ENCODE measurements around the gene PRPSAP1.
"Not testable (repeated sequence)": the region's sequence is repeated elsewhere in the genome, so short reads cannot be mapped to it uniquely, and the experiment has no call there.

PRPSAP1 gene

DNA sequence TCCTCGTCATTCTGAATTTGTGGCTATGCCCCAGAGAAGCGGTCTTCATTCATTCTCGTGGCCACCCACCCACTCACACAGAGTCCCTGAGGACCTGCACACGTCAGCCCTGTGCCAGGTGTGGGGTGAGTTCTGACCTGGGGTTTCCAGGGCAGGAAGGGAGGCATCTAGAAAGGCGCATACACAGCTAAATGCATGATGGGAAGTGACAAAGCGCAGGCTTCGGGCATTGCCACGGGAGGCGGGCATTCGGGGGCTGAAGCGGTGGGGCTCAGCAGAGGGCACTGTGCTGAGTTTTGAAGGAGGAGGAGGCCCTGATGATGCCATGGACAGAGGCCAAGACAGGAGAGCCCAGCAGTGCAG, 77.7 kb downstream of the PRPSAP1 start:
- DNase-seq = no peak

DNA sequence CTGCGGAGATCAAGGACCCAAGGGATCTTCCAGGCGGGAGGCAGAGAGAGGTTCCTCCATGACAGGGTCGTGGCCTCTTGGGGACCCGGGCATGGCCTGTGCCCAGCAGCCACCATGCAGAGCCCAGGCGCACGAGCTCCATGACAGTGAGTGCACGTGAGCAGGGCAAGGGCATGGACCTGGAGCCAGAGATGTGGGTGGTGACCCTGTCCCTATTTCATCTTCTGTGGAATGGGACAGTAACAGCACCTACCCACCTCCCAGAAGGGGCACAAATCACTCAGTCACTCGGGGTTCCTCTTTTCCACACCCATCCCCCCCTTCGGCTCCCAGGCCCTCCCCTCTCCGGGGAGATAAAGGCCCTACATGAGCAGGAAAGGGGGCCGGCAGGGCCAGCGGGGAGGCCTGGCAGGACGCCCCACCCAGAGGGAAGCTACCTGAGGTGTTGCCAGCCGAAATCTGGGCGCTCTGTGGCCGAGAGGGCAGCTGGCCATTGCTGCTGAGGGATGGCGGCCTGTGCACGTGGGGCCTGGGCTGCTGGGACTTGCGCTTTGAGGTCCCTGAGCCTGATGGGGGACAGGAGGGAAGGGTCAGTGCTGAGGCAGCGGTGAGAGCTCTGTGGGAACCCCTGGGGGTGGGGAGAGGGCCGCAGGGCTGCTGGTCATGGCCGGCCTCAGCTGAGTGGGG, 78.2 kb downstream of the PRPSAP1 start:
- no peak for DNase-seq

- no peak for DNase-seq
These were observed 79.4 kb downstream of the PRPSAP1 start for GRCh38 chr17:76274112-76274956.

DNA sequence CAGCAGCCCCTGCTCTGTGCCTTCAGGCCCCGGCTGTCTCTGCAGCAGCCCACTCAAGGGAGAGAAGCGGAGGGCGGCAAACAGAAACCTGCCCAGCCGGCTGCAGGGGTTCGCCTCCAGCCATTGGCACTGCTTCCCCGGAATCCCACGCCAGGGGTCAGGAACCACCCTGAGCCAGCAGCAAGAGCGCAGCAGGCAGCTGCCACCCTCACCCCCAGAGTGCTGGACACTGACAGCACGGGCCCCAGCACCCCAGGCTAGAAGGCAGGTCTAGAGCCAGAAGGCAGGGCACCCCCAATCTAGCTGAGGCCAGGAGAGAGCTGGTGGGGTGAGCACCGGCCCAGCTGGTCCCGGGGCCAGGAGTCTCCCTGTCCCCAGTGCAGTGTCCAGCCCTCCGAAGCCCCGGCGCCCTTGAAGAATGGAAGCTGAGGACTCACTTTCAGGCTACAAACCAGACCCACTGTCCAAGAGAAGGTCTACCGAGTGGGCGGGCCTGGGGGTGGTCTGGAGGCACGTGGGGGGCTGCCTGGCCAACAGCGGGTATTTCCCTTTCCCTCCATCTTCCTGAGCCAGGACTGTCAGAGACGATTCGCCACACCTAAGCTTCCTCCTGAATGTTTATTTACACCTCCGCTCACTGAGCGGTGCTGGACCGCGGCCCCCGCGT, 80.1 kb downstream of the PRPSAP1 start:
- DNase-seq = no peak

DNA sequence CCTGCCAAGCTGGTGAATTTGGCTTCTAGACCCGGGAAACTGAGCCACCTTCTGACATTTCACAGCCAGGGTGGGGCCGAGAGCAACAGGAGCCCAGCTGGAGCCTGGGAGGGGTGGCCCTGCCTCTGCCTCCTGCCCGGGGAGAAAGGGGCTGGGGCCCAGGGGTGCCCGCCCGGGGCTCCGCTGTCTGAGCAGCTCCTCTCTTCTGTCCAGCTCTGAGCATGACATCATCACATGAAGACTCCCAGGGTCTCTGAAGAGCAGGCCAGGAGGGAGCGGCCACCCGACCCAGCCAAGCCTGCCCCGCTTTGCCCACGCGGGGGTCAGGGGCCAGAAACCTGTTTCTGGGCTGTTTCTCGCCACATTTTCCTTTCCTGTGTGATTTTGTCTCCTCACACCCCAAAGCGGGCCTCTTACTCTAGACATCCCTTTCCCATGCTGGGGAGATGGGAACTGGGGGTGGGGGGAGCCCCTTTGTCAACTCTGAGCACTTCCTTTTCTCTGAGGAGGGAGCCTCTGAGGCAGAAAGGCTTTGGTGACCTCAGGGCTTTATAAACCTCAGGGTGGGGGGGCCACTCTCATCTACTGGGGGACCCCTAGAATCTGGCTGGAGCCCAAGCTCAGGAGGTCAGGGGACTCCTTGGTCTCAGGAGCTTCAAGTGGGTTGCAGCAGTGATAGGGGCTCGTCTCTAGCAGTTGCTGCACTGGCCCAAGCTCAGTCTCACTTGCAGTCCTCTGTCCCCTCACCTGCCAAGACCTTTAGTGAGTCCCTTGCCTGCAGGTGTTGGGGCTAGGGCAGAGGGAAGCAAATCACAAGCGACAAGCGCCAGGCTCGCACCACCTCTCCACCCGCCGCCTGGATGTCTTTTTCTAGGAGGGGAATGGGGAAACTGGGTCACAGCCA, 80.9 kb downstream of the PRPSAP1 start:
- DNase-seq = no peak

DNA sequence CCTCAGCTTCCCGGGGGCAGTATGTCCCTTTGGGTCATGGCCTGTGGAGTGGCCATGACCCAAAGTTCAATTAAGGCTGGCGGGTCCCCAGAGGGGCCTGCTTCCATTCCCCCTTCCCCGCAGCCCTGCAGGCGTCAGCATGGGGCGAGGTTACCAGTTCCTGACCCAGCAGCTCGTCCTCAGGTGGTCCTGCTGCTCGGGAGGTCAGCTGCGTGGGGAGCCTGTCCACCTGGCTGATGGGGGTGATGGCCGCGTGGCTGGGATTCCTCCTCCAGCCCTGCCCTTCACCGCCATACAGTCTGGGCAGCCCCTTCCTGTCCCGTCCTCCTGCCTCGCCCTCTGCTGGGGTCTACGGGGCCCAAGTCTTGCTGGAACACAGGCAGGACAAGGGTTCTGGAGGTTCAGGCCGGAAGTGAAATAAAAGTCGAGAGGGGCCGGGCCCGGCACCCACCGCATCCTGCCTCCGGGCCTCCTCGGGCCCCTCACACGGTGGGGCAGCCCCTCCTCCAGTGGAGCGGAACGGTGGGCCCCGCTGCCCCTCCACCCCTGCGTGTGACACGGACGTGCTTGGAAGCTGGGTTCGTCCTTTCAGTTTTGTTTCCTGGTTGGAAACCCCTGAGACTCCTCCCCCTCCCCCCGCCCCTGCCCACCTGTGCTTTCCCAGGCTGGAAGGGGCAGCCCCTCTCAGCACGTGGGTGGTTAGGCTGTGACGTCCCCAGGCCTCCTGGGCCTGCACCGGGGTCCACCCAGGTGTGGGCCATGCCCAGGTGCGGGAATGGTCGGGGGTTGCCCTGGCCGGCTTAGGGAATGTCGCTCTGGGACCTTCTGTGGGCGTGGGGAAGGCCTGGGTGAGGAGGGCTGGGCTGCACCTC, 81.8 kb downstream of the PRPSAP1 start:
- peak; percentile 51 for DNase-seq

DNA sequence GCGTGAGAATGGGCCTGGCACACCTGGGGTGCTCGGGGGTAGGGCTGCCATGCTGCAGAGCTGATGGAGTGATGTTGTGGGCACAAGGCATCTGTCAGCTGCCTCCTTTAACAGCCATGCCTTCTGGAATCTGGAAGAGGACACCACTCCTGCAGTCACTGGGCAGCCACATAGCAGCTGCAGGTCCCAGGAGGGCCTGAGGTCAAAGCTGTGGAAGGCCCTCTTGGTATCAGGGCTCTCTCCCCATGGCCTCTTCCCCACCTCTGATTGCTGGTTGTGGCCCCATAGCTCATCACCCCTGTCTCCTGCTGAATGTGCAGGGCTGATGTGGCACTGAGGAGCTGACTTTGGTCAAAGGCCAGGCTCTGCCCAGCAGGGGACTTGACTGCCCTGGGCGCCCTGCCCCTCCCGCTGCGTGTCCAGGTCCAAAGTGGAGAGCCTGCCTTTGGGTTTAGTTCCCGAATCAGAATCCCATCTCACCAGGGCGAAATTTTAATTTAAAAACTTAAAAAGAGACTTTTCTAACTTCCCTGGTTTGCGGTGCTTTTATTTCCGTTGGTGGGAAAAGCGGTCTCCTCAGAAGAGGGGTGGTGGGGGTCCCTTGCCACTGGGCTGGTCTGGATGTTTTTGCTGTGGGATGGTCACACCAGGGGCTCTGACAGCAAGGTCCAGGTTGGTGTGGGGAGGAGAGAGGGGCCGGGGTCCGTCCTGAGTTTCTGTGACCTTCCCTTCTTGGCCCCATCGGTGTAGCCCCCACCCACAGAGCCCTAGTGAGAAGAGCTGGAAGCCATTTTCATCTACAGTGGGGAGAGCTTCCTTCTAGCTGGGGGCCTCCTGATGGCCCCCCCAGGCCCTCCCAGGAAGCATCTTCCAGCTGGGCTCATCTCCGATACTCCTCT, 82.7 kb downstream of the PRPSAP1 start:
- no peak for DNase-seq

DNA sequence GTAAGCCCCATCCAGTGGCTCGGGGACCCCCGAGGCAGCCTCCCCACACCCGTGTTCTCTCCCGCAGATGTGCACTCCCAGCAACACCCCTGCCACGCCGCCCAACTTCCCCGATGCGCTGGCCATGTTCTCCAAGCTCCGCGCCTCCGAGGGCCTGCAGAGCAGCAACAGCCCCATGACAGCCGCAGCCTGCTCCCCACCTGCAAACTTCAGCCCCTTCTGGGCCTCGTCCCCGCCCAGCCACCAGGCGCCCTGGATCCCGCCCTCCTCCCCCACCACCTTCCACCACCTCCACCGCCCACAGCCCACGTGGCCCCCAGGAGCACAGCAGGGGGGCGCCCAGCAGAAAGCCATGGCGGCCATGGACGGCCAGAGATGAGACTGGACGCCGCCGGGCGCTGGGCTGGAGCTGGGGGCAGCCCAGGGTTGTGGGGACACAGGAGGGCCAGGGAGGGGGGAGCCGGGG, 83.6 kb downstream of the PRPSAP1 start:
- no peak for DNase-seq

DNA sequence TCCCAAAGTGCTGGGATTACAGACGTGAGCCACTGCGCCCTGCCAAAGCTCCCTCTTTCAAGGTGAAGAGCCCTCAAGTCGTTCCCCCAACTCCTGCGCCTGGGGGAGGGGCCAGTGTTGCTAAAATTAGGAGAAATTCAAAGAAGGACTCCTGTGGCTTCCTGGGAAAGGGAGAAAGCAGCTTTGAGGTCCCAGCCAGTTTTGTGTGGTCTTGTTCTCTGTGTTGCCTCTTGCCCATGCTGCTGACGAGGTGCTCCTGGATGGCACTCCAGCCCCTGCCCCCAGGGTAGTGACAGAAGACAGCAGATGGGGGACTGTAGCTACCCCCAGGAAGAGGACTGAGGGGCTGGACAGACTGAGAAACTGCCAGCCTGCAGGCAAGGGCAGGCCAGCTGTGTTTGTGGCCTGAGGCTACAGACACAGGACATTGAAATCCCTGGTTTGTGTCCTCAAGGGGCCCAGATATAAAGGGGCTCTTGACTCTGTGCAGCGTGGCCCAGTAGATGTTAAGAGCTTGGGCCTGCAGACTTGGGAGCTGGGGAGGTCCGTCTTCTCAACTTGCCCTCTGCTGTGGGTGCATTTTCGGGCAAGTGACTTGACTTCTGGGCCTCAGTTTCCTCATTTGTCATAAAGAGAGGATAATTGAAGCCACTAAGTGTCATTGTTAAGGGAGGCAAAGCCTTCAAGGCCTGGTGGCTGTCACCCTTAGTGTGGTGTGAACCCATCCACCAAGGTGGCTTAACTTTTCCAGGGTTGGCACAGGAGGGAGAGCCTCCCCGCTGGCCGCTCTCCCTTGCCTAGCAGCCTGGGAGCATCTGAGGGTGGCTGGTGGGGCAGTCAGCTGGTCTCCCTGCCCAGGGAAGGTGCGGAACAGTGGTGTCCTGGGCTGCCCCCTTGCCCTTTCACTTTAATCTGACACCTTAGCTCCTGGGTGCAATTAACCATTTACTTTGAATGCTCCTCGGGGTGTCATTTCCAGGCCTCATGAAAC, 84.4 kb downstream of the PRPSAP1 start:
- DNase-seq = no peak

- peak; percentile 51 for DNase-seq
These were observed 85.5 kb downstream of the PRPSAP1 start for GRCh38 chr17:76268015-76268749.

- DNase-seq = not testable (repeated sequence)
These were observed 86.1 kb downstream of the PRPSAP1 start for GRCh38 chr17:76267581-76268001.

DNA sequence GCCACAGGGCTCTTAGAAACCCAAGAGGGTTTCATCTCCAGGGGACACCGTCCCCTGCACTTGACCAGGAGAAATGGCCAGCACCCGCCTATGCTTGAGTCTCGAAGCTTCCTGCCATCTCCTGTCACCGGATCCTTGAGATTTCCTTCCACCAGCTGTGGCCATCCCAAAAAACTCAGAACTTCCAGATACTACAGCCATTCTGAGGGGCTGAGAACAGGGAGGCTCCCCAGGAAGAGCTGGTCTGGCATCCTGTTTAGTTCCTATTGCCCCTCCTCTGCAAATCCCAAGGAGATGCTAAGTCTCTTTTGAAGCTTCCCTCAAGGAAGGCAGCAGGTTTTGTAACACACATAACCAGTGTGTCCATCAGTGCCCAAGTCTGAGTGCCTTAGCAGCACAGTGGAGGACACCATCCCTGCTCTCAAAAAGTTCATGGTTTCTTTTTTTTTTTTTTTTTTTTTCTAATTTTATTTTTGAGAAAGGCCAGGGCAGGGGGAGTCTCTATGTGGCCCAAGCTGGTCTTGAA, 86.6 kb downstream of the PRPSAP1 start:
- DNase-seq = no peak

GRCh38 chr17:76266244-76266938, 87.3 kb downstream of the PRPSAP1 start:
- no peak for DNase-seq

DNA sequence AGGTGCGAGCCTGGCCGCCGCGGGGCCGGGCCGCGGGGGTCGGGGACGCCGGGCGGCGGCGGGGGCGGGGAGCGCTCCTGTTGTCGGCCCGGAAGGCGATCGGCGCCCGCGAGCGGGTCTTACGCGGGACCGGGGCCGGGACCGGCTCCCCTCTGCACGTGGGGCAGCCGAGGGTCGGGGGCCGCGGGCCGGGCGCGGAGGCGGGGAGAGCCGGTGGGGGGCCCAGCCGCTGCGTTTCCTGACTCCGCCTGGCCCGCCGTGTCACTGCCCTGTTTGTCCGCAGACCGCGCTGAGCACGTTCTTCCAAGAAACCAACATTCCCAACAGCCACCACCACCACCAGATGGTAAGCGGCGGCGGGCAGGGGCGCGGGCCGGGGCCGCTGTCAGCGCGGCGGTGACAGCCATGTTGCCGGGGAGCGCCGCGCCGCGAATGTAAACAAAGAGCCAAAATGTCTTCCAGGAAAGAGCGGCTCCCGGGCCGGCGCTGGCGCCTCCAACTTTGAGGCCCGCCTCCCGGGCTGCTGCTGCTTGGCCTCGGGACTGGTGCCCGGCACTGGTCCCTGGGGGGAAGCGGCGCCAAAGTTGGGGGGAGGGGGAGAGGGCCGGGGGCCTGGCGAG, 88.0 kb downstream of the PRPSAP1 start:
- DNase-seq = peak; percentile 52

DNA sequence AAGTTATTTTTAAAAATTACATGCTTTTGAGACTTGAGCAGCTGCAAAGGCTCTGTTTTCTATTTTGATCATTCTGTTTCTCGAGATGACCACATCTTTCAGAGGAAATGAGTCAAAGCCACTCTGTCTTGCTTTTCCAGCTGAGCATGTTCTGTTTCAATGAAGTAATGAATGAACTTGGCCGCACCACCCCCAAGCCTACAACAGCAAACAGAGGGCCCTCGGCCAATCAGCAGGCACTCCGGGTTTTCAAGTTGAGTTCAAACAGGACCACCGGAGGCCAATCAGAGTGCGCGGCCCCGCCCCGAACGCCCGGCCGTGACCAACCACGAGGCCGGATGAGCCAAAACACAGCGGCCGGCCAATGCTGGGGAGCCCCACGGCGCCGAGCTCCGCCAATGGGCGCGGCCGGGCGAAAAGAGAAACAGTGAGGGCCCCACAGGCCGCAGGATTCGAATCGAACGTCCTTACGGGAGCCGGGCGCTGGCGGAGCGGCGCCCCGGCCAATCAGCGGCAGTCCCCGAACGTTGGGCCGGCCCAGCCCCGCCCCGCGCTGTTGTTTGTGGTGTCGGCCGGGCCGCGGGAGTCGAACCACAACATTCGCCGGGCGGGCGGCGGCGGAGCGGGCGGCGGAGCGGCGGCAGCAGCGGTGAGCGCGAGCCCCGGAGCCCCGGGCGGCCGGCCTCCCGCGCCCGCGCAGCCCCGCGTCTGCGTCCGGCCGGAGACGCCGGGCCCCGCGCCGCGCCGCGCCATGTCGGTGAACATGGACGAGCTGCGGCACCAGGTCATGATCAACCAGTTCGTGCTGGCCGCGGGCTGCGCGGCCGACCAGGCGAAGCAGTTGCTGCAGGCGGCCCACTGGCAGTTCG, 88.7 kb downstream of the PRPSAP1 start, which contains the start of gene UBALD2:
Gene UBALD2, plus strand, starts transcription at position 594 of the 869 bp plus-strand sequence. Its CDS starts 158 bp downstream, at position 752.
- peak; percentile 96 for DNase-seq

- DNase-seq = no peak
These were observed 89.3 kb downstream of the PRPSAP1 start for GRCh38 chr17:76264425-76264754.
